Right ventricle myocardium inferior (tissue), 1 donor: ENCODE data around the gene PLS1. TPM values are rescaled to one million over a fixed set of nuclear protein-coding genes. Genes with fewer than 3 reads are reported as not detected.
A peak's percentile ranks its signal among the peaks of the same experiment; 100 is the strongest.

Source experiments
- ATAC-seq: fragments of 200-7000 bp; cut with Tn5 transposase; one replicate; pipeline ENCODE4 v1.9.1; 2020; ENCODE audit warnings: mild to moderate bottlenecking, moderate library complexity
- DNase-seq: peaks from one replicate; pipeline ENCODE4 v3.0.0; 2021; ENCODE audit errors: missing footprints
- intact Hi-C: fragments of 100-400 bp; cut with DNase I; formaldehyde crosslinking; loops from one replicate; pipeline ENCODE4 v1.11.0; 2022
- total RNA-seq: library from RNA; stranded (reverse); fragmentation: NEBNext Ultra II Directional; extraction: Animal tissue kit (Norgen Biotek cat#: 25700); gene quantifications from one replicate; pipeline ENCODE4 v1.2.1, GENCODE V29; 2021
- donor health status: DM: no; HTN: yes; CAD: no; lungs with severe emphysema.

The PLS1 gene
- total RNA-seq, 1 donor from 2014 or later = 2.5 TPM

DNA sequence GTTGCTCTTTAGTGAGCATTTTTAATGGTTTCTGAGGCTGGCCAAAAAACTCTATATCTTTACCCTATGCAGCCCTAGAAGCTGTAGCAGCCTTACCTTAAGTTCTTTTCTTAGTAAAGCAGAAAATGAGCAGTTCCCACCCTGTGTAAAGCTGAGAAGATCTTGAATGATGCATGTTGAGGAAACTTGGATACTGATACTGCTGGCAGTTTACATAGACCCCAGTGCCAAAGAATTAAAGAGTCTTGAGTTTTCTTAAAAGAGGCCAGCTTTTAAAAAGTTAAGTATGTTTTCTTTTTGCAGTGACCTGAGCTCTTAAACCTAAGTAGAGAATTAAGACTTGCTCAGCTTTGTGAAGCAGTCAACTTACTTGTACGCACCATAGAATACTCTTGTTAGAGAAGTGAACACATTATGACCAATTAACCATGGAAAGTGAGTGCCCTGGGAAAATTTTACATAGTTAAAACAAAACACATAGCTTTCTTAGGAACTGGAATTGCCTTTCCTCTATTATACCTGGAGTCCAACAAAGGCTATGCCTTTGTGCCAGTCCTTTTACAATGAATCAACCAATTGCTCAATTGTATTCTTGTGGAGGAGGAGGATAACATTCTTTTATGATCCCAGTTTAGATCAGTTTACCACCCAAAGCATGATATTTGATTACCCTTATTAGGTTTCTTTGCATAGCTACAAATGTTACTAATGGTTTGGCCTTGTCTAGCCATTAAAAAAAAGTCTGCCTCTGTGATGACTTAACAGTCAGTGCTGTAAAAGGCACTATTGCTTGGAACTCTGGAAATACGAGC is 28.4 kb downstream of the PLS1 start:
- ATAC-seq (no peak), DNase-seq (no peak)
- intact Hi-C loops = no loop called here

DNA sequence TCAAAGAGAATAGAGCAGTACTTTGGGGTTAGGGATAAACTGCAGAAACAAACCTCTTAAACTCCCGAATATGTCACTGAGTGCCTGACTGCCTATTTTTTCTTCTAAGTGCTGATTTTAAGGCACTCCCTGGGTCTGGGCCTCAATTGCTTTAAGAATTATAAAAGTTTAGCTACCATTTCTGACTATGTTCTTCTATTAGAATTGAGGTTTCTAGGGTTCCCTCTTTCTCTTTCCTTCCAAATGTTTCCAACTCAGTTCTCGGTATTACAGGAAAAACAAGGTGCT is 28.9 kb downstream of the PLS1 start:
- ATAC-seq (no peak), DNase-seq (no peak)
- intact Hi-C loops = no loop called here

DNA sequence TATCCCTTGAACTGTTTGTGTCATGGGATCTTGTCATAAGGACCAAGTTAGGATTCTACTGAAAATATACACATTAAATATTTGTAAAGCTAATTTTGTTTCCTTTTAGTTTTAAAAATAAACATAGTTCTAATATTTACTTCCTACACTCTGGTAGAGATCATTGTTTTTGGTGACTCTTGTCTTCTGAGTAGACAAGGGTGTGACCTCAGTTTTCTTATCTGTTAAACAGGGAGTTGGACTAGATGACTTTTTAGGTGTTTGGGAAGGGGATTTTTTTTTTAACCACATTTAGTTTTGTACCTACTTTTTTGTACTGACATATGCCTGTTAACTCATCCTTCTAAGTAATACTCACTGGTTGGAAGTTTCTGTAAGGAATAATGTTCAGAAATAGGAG is 30.8 kb downstream of the PLS1 start:
- intact Hi-C loops = no loop called here
- DNase-seq (no peak), ATAC-seq (no peak)

DNA sequence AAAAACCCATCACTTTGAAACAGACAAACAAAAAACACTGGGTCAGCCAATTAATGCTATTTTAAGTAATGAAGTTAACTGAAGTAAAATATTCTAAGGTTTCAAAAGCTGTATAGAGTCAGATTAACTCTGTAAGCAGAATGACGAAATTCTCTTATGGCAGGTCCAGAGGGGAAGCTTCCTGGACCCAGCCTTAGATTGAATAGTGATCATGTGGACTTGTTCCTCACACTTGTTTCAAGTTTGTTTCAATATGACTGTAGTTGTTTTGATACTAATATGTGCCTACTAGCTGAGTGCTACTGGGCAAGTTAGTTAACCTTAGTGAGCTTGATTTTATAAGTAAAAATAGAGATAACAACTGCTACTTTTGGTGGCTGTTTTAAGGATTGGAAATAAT is 32.6 kb downstream of the PLS1 start:
- DNase-seq = no peak
- intact Hi-C loops = no loop called here
- no peak for ATAC-seq

DNA sequence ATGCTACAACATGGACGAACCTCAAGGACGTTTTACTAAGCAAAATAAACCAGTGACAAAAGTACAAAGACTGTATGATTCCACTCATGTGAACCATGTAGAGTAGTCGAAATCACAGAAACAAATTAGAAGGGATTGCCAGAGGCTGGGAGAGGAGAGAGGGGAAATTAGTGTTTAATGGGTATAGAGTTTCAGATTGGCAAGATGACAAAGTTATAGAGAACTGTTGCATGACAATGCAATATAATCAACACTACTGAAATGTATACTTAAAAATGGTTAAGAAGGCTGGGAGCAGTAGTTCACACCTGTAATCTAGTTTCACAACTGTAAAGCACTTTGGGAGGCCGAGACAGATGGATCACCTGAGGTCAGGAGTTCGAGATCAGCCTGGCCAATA is 36.9 kb downstream of the PLS1 start:
- DNase-seq = no peak
- no peak for ATAC-seq
- intact Hi-C loops = no loop called here

DNA sequence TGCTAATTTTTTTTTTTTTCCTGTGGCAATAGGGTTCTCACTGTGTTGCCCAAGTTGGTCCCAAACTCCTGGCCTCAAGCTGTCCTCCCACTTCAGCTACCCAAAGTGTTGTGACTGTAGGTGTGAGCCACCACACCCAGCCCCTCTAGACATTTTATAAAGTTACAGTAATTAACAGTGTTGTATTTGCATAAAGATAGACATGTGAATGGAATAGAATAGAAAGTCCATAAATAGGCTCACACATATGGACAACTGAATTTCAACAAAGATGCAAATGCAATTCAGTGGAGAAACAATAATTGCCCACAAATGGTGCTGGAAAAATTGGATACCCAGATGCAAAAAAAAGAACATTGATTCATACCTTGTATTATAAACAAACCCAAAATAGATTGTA is 39.9 kb downstream of the PLS1 start:
- ATAC-seq (no peak), DNase-seq (no peak)
- intact Hi-C loops = no loop called here

DNA sequence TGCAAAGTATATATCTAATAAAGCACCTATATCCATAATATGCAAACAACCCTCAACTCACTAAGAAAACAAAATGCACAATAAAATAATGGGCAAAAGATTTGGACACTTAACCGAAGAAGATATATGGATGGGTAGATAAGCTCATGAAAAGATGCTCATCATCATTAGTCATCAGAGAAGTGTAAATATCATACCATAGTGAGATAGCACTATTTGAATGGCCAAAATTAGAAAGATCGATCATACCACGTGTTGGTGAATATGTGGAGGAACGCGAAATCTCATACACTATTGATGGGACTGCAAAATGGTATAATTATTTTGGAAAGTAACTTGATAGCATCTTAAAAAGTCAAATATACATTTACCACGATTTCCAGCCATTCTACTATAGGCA is 40.5 kb downstream of the PLS1 start:
- DNase-seq = no peak
- ATAC-seq = no peak
- intact Hi-C loops = no loop called here

DNA sequence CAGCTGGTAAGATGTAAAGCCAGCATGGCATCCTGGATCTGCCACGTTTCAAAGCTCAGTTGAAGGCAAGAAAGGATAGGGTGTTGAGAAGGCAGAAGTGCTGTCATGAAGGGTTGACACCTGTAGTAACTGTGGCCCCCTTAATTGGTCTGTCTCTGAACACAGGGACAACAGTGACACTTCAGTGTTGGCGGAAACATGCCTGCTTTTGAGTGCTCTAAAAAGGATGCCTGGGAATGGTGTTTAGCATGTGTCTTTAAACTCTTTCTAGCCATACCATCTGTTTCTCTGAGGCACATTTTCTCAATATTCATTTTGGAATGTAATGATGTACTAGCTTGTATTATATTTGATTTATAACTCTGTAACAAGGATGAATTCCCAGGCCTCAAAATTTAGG is 42.1 kb downstream of the PLS1 start:
- ATAC-seq (no peak), DNase-seq (no peak)
- intact Hi-C loops = no loop called here

DNA sequence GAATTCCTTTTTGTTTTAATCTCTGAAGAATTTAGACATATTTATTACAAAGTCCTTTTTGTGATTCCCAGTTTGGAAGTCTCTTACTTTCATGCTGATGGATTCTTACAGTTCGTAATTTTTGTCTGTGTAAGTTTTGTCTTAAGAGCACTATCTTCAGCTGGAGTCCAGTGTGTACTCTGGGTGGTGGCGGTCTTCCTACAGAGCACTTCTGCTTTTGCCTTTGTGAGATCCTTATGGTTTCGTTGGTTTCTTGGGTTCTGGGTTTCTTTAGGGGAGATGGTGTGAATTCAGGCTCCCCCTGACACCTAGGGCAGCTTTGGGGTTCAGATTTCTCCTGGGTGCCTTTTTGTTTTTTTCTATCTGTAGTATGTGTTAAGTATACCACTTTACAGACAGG is 45.3 kb downstream of the PLS1 start:
- intact Hi-C loops = no loop called here
- no peak for DNase-seq
- ATAC-seq = no peak

DNA sequence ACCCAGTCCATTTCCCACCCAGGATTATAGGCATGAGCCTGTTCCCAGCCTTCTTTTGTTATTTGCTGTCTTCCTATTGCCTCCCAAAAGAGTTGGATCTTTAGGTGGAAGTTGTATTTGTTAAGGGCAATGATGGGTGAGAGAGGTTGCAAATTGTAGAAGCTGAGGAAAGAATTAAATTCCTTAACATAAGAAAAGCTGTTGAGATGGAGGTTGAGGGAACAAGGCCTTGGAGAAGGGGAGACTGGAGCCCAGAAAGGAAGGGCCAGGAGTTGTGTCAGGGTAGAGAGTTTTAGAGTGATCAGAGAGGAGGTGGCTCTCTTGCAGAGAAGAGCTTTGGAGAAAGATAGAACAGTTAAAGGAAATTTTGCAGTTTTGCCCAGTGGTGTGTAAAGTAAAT is 46.8 kb downstream of the PLS1 start:
- no peak for DNase-seq
- intact Hi-C loops = no loop called here
- no peak for ATAC-seq

DNA sequence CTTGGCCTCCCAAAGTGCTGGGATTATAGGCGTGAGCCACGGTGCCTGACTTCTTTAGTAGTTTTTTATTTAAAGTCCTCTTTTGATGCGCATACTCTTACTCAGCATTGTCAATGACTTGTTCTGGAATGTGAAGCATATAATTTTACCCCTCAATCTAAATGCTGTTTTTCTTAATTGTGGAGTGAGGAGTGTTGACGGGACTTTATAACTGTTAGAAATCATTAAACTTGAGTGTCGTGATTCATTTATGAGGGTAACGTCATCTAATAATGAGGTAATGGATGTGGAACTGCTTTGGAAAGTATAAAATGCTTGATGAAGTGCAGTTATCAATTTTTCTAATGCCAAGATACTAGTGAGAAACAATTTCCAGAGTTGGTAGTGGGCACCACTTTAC is 48.3 kb downstream of the PLS1 start:
- ATAC-seq (no peak), DNase-seq (no peak)
- intact Hi-C loops = no loop called here

DNA sequence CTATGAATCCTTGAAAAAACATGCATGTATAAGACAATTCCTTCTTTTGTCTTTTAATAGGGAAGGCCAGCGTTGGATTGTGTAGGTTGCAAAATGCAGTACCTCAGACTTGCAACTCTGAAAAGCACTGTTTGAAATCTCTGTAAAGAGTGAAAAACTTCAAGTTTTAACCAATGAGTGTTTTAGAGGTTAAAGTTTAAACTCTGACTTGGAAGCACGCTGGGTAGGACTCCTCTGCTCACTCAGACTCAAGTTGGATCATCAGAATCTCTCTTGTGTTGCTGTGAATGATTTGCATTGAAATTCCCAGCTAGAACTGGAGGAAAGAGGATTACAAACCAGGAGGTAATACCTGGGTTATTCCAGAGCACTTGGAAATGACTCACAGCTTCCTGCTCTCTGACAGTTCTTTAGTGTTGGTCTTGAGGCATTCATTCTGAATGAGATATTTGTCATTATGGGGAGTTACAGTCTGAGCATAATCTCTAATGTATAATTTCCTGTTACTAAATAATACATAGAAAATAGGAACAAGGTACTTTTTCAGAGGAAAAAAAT is 49.1 kb downstream of the PLS1 start:
- intact Hi-C loops = no loop called here
- DNase-seq (no peak), ATAC-seq (no peak)

DNA sequence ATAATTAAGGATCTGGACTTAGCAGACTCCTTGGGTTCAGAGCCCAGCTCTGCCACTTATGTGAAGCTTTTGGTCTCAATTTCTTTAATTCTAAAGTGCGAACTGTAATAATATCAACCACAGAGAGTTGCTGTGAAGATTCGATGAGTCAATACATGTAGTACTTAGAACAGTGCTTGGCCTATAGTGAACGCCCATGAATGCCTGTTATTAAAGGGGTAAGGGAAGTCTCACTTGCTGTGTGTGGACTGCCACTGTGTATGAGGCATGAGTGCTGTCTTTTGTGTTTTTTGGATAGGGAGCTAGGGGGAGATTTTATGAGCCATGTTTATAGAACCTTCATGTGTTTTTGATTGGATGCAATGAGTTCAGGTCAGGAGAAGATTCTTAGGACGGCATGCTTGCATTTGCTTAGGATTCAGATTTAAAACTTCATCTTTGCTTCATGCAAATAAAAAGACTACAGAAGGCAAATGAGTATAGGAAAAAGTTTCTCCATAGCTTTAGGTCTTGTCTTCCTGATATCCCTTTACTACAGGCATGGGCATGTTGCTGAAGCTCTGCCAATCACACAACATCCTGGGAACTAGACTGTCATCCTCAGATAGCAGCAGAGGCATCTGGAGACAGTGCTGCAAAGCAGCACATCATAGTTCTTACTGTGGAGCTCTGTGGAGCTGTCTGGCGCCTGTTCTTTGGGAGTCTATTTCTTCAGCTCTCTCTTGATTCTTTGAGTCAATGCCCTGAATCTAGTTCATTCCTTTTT is 50.0 kb downstream of the PLS1 start:
- intact Hi-C loops = no loop called here
- no peak for ATAC-seq
- no peak for DNase-seq

DNA sequence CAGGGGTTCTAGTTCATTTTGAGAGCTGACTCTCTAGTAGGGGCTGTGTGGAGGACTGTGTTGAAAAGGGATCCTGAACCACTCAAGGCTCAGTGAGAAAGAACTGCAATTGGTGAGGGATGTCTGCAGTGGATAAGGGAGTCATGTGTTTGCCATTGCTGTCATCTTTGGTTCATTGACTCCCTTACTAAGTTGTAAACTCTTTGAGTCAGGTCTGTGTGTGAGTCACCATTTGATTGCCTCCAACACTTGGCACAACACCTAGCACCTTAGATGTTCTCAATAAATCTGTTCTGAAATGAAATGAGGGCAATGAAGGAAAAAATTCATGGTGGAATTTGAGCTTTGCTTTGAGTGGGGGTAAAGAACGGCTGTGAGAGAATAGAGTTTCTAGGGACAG is 51.7 kb downstream of the PLS1 start:
- ATAC-seq (no peak), DNase-seq (no peak)
- intact Hi-C loops = no loop called here

DNA sequence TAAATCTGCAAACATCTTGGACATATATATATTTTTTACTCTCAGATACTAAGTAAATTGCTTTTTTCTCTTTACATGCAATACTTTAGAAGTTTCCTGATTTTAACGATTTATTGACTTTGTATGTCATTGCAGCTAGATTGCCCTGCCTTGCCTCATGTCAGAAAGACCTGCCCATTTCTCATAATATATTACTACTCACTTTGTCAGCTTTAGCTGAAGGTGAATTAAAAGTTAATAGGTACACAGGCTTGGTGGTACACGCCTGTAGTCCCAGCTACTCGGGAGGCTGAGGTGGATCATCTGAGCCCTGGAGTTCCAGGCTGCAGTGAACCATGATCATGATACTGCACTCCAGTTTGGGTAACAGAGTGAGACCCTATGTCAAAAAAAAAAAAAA is 52.8 kb downstream of the PLS1 start:
- ATAC-seq (no peak), DNase-seq (no peak)
- intact Hi-C loops = no loop called here

DNA sequence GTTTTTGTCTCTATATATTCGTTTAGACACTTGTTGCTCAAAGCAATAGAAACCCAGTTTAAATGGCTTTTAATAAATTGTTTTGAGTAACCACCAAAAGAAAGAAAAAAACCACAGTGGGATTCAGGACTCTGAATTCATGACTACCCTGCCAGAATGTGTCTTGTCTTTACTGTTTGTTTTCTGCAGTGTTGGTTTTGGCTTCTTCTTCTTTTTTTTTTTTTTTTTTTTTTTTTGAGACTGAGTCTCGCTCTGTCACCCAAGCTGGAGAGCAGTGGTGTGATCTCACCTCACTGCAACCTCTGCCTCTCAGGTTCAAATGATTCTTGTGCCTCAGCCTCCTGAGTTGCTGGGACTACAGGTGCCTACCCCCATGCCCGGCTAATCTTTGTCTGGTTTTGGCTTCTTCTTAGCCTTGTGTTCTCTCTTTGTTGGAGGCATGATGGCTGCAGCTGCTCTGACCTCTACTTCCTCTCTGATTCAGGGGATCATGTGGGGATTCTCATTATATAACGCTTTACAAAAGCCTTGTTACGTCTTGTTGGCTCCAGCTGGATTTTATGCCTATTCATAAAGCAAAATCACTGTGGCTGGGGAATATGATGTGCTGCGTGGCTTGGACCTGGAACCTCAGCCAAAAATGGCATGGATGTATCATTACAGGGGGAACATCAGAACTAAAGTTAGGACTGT is 54.0 kb downstream of the PLS1 start:
- ATAC-seq = peak; percentile 16
- intact Hi-C loops = no loop called here
- no peak for DNase-seq

DNA sequence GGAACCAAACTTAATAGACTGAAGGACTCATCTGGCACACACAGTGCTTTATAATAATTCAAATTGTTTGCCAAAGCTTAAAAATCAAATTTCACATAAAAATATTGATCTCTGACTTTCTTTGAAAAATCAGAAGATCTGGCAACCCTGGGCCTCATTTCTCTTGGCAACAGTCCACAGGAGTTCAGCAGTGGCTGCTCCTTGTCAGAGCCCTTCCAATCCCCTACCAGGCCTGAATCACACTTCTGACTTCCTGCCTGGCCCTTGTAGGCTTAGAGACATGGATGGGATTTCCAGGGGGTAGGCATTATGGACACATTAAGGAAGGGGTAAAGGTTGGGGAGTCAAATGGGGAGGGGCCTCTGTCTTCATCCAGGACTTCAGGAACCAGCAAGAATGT is 55.5 kb downstream of the PLS1 start:
- DNase-seq (no peak), ATAC-seq (no peak)
- intact Hi-C loops = no loop called here

DNA sequence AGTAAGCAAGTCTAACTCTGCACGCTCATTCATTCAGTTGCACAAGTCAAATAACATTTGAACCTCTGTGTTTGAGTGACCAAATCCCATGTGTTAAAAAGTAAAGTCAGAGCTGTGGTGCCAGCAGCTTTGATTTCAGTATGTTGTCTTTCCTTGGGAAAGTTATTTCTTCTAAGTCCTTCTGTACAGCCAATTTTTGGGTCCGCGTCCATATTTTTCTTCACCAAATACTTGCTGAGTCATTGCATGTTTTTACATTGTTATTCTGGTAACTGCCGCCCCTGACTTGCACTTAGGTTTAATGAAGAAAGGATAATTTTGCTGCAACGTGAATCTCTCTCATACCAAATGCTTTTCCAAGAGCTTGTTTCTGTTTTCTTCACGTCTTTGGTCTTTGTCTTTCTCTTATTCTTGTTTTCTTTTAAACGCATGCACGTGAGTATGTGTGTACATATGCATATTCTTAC is 56.7 kb downstream of the PLS1 start:
- intact Hi-C loops = no loop called here
- no peak for DNase-seq
- ATAC-seq = no peak

DNA sequence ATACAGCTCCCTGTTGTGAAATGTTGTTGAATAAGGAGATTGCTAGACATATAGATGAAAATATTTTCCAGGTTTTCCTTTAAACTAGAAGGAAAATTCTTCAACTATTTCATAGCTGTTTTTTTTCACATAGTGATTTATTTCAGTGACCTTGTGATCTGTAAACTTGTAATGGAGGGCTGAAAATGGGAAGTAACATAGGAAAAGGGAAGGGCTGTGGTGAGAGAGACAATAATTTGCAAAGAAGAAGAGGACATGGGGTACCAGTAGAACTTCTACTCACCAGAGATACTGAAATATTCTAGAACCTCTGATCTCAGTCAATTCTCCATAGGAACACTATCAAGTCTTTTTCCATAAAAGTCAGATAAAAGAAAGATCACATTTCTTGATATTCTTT is 60.4 kb downstream of the PLS1 start:
- intact Hi-C loops = no loop called here
- DNase-seq (no peak), ATAC-seq (no peak)

DNA sequence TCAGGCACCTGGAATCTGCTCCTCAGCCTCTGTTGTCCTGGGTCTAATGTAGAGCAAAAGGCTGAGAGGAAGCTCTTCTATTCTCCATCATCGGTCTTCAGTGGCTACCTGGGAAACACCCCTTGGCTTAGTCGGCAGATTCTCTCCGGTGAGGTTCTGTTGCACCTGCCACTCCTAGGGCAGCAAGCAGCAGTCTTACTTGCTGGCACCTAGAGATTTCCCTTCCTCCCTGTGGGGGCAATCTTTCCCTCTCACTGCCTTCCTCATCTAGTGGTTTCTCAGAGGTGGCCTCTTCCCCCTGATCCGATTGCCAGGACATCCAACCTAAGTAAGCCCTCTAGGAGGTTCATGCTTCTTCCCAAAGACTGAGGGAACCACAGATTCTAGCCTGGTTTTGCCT is 60.8 kb downstream of the PLS1 start:
- DNase-seq (no peak), ATAC-seq (no peak)
- intact Hi-C loops = no loop called here
